GM18867 (cell line): ENCODE data around the gene MEF2A.

ENCODE experiments used
- ATAC-seq: cut with Tn5 transposase; IDR thresholded peaks from one replicate; pipeline ENCODE4 v1.9.1; 2021; ENCODE audit warnings: mild to moderate bottlenecking, moderate library complexity; ENCODE audit not compliant: unreplicated experiment

Gene MEF2A

DNA sequence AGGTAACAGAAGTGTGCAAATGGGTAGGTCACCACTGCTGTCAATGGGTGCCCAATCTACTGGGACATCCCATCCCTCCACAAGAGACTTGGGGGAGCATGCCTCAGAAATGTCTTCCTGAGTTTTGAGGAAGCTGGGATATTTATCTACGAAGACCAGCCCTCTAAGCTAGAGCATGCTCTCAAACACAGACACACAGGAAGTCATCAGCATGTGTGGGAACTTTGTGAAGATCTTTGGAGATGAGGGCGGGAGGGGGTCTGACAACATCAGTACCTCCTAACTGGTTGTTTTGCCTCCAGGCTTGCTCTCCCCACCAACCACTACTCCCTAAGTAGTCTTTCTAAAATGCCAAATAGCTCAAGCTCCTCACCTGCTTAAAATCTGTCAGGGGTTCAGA lies 3.5 kb upstream of the MEF2A start:
- no peak for ATAC-seq

DNA sequence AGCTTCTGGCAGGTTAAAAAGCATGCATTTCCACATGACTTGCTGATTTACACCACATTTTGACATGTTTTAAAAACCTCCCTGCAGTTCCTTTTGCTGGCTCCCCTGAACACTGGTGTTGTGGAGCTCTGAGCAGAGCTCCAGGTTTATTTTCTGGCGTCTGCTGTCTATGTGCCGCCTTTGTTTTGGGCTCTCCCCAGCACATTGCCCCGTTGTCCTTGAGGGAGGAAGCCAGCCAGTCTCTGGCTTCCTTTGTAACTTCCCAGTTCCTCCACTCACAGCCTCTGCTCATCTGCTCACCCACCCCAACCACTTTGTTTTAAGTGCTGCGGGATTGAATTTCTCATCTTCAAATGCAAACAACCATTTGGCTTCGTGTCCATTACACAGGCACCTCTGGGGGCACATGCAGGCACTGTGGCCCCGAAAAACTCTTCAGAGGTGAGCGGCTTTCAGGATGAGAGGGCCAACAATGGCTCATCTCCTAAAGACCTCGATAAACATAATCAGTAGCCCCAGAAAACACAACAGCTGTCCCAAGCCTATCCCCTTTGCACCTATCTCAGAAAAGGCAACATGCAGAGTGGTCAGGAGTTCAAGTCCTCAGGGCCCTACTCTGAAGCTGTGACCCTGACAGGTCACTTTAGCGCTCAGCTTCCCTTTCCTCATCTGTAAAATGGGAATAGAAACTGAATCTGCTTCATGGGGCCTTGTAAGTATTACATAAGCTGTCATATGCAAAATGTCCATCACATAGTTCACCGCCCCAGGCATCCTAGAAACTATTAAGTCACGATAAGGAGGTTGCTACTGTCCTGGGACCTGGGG lies 1.3 kb upstream of the MEF2A start:
- peak; percentile 30 for ATAC-seq

DNA sequence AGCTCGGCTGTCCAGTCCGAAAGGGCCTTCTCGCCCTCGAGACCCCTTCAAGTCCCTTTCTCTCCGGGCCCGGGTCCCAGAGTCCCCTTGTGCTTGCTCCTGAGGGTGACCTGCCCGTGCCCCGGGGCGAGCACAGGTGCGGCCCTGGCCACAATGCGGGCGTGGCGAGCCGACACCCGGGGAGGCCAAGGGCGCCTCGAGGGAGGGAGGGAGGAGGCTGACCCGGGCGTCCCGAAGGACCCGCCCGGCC lies 810 bp upstream of the MEF2A start:
- no peak for ATAC-seq

DNA sequence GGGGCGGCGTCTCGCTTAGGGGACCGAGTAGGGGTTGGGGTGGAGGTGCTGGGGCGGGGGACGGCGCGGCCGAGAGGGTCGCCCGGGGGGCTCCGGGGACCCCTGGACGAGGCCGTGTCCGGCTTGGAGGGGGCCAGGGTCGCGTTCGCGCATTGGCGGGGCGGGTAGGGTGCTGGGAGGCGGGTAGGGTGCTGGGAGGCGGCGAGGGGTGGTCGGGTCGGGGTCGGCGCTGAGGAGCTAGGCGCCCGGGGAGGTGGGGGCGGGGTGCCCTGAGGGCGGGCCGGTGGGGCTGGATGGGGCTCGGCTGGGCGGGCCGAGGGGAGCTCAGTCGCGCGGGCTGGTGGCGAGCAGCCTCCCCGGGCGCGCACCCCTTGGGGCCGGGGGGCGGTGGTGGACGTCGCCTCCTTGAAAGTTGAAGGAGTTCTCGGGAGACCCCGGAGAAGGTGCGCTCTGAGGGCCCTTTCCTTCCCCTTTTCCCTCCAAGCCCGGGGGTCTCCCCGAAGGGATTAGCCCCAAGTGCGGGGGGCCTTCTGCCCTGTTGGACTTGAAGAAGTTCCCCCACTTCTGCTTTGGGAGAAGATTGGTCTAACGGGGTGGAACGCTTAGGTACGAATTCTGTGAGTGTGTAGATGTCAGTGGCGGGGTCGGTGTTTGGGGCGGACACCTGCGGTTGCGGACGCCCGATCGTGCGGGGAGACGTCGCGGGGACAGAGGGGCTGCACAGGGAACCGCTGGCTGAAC lies 543 bp downstream of the MEF2A start:
- ATAC-seq: no peak

DNA sequence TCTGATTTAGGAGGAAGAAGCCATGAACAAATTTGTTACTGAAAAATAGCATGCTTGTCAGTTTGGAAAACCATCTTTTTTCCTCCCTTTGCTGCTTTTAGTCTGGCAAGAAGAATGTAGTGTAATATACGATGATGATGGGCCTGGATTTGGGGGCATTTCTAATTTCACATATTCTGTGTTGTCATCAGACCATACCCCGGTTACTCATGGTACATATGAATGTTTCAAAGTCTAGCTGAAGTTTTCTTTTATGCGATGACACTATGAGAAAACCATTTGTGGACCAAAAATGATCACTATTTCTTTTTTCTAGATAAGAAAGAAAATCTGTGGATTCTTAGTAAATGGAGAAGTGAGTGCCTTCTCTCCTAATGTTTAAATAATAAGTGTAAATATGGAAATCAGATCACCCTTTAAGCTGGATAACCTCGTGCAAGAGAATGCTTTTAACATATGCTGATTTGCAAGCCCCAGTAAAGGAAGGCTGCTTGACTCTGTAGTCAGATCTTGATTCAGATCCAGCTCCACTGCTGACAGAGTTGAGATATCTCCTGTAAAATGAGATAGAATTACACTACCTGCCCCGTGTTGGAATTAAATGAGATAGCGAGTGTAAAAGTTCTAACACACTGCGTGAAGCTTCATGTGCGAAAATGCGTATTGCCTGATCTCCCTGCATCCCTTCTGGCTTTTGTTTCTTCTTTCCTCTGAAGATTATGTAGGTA lies 3.0 kb downstream of the MEF2A start:
- no peak for ATAC-seq

DNA sequence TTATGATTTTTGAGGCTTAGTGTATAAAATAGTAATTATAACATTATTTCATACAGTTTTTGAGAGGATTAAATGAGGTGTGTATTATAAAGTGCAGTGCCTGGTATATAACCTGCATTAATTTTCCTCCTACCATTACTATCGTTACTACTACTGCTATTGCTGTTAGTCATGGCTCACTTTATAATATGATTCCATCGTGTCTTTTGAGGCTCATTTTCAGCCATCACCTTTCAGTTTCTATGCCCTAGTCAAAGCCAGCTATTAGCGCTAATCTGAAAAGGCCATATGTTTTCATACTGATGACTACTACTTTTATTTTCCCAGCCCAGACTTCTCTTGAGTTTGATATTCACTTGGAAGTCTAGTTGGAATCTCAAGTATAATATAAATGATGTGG lies 5.5 kb downstream of the MEF2A start:
- ATAC-seq: no peak

DNA sequence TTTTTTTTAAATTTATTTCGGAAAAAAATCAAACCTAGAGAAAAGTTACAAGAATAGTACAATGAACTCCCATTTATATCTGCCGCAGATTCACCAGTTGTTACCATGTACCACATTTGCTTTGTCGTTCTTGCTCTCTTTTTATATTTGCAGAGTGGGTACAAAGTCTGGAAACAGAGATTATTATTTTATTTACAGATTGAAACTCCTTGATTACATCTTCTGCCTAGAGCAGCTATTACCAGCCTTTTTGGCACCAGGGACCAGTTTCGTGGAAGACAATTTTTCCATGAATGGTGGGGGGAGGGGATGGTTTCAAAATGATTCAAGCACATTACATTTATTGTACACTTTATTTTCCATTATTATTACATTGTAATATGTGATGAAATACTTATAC lies 8.3 kb downstream of the MEF2A start:
- ATAC-seq: no peak

DNA sequence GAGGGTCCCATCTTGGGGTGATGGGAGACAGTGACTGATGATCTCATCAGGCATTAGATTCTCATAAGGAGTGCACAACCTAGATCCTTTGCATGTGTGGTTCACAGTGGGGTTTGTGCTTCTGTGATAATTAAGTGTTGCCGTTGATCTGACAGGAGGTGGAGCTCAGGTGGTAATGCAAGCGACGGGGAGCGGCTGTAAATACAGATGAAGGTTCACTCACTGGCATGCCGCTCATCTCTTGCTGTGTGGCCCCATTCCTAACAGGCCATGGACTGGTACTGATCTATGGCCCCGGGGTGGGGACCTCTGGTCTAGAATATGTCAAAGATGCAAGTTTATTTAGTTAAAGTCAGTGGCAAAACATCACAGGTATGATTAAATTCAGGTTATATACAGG lies 8.7 kb downstream of the MEF2A start:
- no peak for ATAC-seq

DNA sequence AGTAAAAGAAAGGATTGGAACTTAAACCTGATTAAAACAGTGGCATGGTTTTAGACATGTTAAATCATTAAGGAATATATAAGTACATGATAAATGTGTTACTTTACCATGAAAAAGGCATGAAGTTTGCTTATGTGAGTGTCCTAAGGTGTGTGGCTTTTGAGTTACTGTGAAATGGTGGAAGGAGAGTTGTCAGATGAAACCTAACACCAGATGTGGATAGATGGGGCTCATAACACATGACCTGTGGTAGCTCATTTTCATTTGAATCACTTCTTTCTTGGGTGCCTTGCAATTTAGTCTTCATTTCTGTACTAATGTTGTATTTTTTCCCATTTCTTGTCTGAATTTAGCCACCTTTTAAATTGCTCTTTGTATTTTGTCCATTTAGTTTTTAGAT lies 13.0 kb downstream of the MEF2A start:
- peak; percentile 80 for ATAC-seq

DNA sequence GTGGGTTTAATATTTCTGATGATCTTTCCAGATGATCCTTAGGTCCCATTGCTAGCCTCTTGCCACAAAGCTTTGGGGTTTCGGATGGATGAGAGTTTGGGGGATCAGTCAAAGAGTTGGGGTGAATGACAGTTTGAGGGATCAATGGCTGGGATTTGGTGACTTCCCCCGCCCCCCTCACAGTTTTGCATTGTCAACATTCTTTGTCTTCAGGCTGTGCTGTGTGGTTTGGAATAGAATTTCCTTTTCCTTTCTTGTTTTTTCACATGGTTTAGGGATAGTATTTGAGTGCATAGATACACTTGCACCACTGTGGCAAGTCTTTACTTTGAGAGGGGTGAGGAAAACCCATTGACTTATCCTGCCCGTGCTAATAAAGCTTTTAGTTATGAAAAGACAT lies 14.3 kb downstream of the MEF2A start:
- no peak for ATAC-seq

DNA sequence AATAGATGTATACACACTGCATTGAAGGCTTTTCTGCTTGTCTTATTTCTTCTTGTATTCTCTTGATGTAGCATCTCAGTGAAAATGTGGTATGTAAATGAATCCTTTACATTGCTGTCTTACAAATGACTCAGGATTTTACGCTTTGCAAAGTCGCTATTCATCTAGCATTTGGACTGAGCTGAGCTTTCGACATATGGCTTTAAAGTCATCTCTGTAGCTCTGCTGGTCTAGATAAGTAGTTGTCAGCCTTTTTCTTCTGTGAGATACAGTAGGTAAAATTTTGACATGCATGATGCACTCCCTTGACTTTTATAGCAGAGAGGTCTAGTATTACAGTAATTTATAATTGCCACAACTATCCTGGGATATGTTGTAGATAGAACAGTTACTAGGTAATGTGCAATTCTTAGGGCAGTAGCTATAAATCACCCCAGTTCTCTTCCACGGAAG lies 16.8 kb downstream of the MEF2A start:
- no peak for ATAC-seq

DNA sequence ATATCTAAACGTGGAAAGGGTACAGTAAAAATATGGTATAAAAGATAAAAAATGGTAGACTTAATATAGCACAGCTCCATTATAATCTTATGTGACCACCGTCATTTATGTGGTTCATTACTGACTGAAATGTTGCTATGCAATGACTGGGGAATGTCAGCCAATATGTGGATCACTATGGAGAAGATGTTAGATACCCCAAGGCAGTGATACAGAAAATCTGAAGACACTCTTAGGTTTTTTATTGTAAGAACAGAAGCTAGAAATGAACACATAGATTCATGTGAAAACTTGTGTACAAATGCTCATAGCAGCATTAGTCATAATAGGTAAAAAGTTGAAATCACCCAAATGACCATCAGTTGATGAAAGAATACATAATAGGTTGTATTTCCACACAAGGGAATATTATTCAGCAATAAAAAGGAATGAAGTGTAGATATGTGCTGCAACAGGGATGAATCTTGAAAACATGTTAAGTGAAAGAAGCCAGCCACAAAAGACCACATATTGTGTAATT lies 18.4 kb downstream of the MEF2A start:
- no peak for ATAC-seq

DNA sequence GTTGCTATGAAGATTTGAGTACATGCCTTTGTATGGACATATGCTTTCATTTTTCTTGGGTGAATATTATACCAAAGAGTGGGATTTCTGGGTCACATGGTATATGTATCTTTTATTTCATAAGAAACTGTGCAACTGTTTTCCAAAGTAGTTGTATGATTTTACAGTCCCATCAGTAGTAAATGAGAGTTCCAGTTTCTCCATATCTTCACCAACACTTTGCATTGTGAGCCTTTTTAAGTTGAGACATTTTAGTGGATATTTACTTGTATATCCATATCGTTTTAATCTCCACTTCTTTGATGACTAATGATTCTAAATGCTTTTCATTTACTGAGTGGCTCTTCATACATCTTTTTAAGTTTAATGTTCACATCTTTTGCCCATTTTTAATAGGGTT lies 20.3 kb downstream of the MEF2A start:
- ATAC-seq: no peak

DNA sequence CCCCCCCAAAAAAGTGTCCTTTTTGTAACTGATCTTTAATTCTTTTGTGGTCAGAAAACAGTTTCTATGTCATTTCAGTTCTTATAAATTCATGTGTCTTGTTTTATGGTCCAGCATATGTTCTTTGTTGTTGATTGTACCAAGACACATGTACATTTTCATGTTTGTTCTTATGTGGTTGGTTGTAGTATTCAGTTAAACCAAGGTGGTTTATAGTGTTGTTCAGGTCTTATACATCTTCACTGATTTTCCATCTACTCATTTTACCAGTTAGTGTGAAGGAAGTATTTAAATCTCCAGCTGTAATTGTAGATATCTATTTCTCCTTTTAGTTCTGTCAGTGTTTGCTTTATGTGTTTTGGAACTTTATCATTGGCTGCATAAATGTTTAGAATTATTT lies 24.0 kb downstream of the MEF2A start:
- no peak for ATAC-seq

DNA sequence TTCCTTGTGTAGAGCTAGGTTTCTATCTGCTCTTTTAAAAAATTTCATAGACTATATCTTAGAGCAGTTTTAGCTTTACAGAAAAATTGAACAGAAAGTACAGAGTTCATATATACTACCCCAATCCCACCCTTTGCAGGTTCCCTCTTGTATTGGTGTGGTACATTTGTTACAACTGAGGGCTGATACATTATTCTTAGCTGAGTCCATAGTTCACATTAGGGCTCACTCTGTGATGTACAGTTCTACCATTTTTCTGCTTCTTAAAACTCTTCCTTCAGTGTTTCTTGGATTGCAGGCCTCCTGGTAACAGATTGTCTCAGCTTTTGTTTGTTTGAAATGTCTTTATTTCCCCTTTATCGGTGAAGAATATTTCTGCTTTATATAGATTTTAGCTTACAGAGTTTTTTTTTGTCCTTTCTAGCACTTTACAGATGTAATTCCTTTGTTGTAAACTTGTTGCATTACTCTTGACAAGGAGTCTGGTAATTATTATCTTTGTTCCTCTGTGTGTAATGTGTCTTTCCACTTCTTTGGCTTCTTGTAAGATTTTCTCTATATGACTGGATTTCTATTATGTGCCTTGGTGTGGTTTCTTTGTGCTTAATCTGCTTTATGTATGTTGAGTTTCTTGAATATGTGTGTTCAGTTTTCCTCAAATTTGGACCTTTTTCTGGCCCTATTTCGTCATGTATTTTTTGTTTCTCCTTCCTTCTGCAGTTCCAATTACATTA lies 25.3 kb downstream of the MEF2A start:
- no peak for ATAC-seq

DNA sequence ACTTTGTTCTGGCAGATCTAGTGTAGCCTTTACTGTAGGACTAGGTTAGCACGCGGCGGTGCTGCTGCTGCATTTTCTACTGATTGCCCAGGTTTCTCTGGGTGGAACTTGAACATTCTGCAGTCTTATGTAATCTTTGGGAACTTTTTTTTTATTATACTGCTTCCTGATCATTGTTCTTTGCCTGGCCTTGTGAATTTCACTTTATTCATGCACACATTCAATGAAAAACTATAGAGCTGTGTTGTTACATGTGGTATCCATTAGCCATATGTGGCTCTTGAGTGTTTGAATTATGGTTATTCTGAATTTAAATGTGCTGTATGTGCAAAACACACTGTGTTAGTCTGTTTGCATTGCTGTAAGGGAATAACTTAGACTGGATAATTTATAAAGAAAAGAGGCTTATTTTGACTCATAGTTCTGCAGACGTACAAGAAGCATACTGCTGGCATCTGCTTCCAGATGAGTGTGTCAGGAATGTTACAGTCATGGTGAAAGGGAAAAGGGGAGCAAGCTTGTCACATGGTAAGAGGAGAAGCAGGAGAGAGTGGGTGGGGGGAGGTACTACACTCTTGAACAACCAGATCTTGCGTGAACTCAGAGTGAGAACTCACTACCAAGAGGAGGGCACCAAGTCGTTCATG lies 26.5 kb downstream of the MEF2A start:
- ATAC-seq: no peak

DNA sequence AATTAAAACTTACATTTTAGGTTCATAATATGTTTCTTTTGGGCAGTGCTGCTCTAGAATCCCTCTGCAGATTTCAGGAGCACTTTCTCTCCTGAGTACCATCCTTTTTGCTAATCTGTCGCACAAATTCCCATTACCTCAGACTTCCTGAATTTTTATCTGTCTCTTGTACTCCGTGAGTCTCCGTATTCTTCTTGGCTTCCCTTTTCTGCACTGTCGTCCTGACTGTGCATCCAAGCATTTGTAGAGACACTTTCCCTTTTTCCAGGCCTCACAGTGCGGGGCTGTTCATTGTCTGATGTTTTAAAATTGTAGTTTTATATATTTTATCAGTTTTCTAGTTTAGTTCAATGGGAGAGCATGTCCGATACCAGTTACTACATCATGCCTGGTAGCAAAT lies 27.3 kb downstream of the MEF2A start:
- ATAC-seq: no peak

DNA sequence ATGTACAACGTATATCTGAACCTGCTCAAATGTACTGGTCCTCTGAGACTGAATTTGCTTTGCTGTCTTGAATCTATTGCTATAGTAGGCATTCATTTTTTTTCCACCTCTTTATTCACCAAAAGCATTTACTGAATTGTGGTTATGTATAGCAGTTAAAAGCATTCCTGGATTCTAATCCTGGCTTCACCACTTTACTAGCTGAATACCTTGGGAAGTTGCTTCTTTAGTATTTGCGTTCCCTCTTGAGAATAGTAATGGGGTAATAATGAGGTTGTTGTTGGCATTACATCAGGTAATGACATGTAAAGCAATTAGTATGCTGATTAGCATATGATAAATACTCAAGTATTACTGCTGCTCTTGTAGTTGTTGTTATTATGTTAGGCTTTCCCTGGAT lies 29.1 kb downstream of the MEF2A start:
- ATAC-seq: no peak

DNA sequence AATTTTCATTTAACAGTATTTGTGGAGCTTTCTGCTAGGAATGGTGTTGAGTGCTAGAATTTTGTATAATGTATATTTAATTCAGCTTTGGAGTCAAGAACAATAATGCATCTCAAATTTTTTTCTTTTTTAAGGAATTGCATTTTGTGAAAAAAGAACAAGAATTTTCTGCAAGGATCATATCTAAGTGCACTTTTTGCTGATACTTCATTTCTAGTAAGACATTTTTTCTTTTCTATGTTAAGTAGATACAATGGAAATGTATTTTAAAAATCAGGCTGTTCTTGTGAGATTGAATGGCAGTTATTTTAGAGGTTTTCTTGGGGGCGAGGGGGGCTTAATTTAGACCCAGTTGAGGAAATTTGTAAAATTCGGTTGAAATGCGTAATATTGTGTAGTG lies 32.5 kb downstream of the MEF2A start:
- ATAC-seq: no peak

DNA sequence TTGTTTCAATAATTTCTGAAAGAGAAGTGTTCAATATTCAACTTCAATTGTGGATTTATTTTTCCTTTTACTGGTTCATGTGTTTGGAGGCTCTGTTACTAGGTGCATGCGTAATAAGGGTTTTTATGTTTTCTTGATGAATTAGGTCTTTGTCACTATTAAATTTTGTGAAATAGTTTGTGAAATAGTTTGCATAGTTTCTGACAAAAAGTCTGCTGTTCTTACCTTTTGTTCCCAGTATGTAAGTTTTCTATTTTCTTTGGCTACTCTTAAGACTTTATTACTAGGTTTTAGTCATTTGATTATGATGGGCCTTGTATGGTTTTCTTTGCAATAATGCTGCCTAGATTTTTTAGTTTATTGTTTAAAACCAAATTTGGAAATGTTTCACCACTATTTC lies 38.0 kb downstream of the MEF2A start:
- ATAC-seq: no peak

DNA sequence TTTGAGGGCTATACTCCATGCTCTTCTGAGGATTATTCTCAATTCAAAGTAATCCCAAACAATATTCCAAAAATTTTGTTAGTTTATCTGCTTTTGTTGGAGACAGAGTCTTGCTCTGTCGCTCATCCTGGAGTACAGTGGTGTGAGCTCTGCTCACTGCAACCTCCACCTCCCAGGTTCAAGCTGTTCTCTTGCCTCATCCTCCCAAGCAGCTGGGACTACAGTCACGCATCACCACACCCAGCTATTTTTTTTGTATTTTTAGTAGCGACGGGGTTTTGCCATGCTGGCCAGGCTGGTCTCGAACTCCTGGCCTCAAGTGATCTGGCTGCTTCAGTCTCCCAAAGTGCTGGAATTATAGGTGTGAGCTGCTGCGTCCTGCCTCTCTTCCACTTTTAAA lies 39.1 kb downstream of the MEF2A start:
- no peak for ATAC-seq
